Suprapubic skin (tissue), 4 donors: ENCODE measurements around the gene GSG1. TPM values are rescaled to one million over a fixed set of nuclear protein-coding genes. Genes with fewer than 3 reads are reported as not detected.
A peak's percentile ranks its signal among the peaks of the same experiment; 100 is the strongest.

ENCODE experiments used
- DNase-seq, 2 donors: peaks; one replicate each; pipeline ENCODE4 v3.0.0-alpha.2; 2019; ENCODE audit warnings: low spot score in 2 of 2
- H3K27ac ChIP-seq: fragments of 200-600 bp; sonication (generic); one replicate; pipeline ENCODE4 v1.5.1; 2019
- H3K27me3 ChIP-seq: fragments of 200-600 bp; sonication (generic); one replicate; pipeline ENCODE4 v1.5.1; 2019
- H3K36me3 ChIP-seq: fragments of 200-600 bp; sonication (generic); one replicate; pipeline ENCODE4 v1.5.1; 2019
- H3K4me1 ChIP-seq: fragments of 200-600 bp; sonication (generic); one replicate; pipeline ENCODE4 v1.5.1; 2019
- H3K4me3 ChIP-seq: fragments of 200-600 bp; sonication (generic); one replicate; pipeline ENCODE4 v1.5.1; 2019; ENCODE audit warnings: mild to moderate bottlenecking
- H3K9me3 ChIP-seq: fragments of 200-600 bp; sonication (generic); one replicate; pipeline ENCODE4 v1.5.1; 2019
- EP300 ChIP-seq: sonication (generic); formaldehyde crosslinking; IDR thresholded peaks from one replicate; pipeline ENCODE4 v1.6.1; 2017; ENCODE audit warnings: antibody characterized with exemption
- POLR2A ChIP-seq, 2 donors: fragments of 450-650 bp; IDR thresholded peaks; one replicate each; pipeline ENCODE4 v1.6.1; 2017; ENCODE audit warnings: antibody characterized with exemption in 2 of 2, mild to moderate bottlenecking in 2 of 2, moderate library complexity in 2 of 2
- POLR2AphosphoS5 ChIP-seq, 3 donors: sonication (generic); formaldehyde crosslinking; IDR thresholded peaks; one replicate each; pipeline ENCODE4 v1.6.1; 2017; ENCODE audit warnings: antibody characterized with exemption in 3 of 3
- WGBS: methylation state at CpG from one replicate; pipeline ENCODE4 v1.1.5; 2018; 5-methylcytosine and 5-hydroxymethylcytosine counted together
- total RNA-seq, 4 donors: library from RNA; depleted of rRNA; stranded (reverse); fragments of >200 nt; gene quantifications; one replicate each; pipeline ENCODE4 v1.1.0, GENCODE V29; 2016
- TF ChIP-seq, protein P1 (sequence below), 2 donors: fragments of 200-600 bp in 1 of 2; fragments of 450-650 bp in 1 of 2; sonication (generic) in 1 of 2; IDR thresholded peaks; one replicate each; pipeline ENCODE4 v1.5.1; 2016 to 2019; ENCODE audit warnings: antibody characterized with exemption in 2 of 2, mild to moderate bottlenecking in 1 of 2, moderate library complexity in 1 of 2

Gene GSG1
- total RNA-seq, 4 donors from 2014 or later = not detected

DNA sequence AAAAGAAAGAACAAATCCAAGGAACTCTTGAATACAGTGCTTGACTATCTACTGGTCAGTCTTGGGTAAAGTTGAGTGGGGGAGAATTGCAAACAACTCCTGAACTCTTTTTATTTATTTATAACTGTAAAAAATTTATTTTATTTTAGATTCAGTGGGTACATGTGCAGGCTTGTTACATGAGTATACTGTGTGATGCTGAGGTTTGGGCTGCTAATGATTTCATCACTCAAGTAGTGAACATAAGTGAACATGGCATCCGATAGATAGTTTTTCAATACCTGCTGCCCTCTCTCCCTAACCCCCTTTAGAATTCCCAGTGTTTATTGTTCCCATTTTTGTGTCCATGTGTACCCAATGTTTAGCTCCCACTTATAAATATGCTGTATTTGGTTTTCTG lies 3.2 kb upstream of the GSG1 start:
- WGBS = 94% methylated on average over 1 of the region's 1 CpG
- Histone ChIP-seq H3K36me3 (no peaks in the 10 kb centered on the region), H3K4me1 (peaks cover 17% of the 10 kb centered on the region), H3K27ac (no peak overlapping the region), H3K27me3 (no peaks in the 10 kb centered on the region), H3K9me3 (no peaks in the 10 kb centered on the region), H3K4me3 (no peak overlapping the region)
- no peak for DNase-seq
- TF ChIP-seq POLR2A (IDR thresholded peaks at IDR 0.05) (no peak), EP300 (no peak), POLR2AphosphoS5 (IDR thresholded peaks at IDR 0.05) (no peak)
- TF ChIP-seq, protein P1, sequence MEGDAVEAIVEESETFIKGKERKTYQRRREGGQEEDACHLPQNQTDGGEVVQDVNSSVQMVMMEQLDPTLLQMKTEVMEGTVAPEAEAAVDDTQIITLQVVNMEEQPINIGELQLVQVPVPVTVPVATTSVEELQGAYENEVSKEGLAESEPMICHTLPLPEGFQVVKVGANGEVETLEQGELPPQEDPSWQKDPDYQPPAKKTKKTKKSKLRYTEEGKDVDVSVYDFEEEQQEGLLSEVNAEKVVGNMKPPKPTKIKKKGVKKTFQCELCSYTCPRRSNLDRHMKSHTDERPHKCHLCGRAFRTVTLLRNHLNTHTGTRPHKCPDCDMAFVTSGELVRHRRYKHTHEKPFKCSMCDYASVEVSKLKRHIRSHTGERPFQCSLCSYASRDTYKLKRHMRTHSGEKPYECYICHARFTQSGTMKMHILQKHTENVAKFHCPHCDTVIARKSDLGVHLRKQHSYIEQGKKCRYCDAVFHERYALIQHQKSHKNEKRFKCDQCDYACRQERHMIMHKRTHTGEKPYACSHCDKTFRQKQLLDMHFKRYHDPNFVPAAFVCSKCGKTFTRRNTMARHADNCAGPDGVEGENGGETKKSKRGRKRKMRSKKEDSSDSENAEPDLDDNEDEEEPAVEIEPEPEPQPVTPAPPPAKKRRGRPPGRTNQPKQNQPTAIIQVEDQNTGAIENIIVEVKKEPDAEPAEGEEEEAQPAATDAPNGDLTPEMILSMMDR (IDR thresholded peaks at IDR 0.05) = no peak

DNA sequence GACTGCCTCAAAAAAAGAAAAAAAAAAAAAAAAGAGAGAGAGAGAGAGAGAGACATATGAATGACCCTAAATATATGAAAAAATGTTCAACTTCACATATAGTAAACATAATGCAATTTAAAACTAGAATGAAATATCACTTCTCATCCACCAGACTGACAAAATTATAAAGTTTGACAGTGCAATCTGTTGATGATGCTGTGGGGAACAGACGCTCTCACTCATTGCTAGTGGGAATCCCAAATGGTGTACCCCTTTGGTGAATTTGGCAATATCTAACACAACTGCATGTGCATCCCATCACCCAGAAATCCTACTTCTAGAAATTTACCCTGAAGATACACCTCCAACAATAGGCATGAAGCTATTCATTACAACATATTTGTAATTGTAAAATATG lies 2.3 kb upstream of the GSG1 start:
- H3K4me1 ChIP-seq = peaks cover 24% of the 10 kb centered on the region
- TF ChIP-seq POLR2AphosphoS5 (IDR thresholded peaks at IDR 0.05) = no peak
- TF ChIP-seq EP300 = no peak
- TF ChIP-seq POLR2A (IDR thresholded peaks at IDR 0.05) = no peak
- TF ChIP-seq, protein P1 (IDR thresholded peaks at IDR 0.05) = no peak
- no peaks in the 10 kb centered on the region for H3K27me3 ChIP-seq
- WGBS = 93% methylated on average over 1 of the region's 1 CpG
- no peak overlapping the region for H3K4me3 ChIP-seq
- no peak overlapping the region for H3K27ac ChIP-seq
- H3K9me3 ChIP-seq = no peaks in the 10 kb centered on the region
- DNase-seq = no peak
- H3K36me3 ChIP-seq = no peaks in the 10 kb centered on the region

DNA sequence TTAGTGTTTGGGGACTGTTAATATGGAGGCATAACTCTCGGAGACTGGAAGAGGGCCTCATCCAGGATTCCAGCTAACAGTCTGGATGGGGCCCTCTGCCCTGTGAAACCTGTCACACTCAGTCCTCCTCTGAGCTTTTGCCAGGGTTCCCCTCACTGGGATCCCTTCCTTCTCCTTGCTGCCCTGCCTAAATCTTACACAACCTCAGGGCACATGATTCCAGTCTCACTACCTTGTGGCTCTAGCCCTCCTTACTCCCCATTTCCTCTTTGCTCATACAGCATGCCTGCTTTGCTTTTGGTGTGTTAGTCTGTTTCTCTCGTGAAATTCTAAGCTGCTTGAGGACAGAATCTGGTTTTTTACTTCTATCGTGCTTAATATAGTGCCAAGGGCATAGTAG lies 942 bp upstream of the GSG1 start:
- Histone ChIP-seq H3K9me3 (no peaks in the 10 kb centered on the region), H3K4me3 (no peak overlapping the region), H3K36me3 (no peaks in the 10 kb centered on the region), H3K27me3 (no peaks in the 10 kb centered on the region), H3K4me1 (peaks cover 38% of the 10 kb centered on the region), H3K27ac (no peak overlapping the region)
- DNase-seq = no peak
- TF ChIP-seq, protein P1 (IDR thresholded peaks at IDR 0.05) = no peak
- no peak for TF ChIP-seq POLR2A (IDR thresholded peaks at IDR 0.05)
- TF ChIP-seq EP300 = no peak
- TF ChIP-seq POLR2AphosphoS5 (IDR thresholded peaks at IDR 0.05) = no peak
- WGBS = 89% methylated on average over 3 of the region's 3 CpGs

DNA sequence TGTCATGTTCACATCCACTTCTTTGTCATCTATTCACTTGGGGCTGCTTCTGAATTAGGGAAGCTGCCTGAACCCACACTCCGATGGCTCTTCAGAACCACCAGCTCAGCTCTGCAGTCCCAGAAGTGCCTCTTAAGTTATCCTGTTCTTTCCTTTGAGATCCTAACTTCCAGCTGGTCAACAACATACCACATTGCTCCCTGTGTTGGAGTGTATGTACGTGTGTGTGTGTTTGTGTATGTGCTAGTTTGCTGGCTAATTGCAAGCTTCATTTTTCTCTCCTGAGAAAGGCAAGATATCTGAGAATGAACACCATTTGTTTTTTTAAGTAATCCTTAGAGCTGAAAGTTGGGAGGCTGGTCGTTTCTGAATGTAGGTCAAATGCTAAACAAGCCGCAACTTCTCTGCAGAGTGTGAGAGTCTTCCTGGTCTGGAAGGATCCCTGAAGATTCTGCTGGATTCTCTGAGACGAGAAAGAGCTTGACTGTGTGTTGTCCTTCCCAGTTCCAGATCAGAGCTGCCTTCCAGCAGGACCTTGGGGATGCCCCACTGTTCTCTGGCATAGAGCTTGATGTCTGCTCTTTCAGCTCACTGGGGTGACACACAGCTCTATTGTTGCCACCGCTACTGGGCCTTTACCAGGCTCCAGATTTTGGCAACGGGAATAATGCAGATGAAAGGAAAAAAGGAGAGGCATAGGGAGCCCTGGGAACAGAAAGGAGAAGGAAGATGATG lies 839 bp downstream of the GSG1 start:
- TF ChIP-seq, protein P1 (IDR thresholded peaks at IDR 0.05) = no peak
- no peak for TF ChIP-seq POLR2AphosphoS5 (IDR thresholded peaks at IDR 0.05)
- TF ChIP-seq POLR2A (IDR thresholded peaks at IDR 0.05) = no peak
- H3K27ac ChIP-seq = peak overlapping the region; percentile 95
- no peaks in the 10 kb centered on the region for H3K36me3 ChIP-seq
- DNase-seq = no peak
- H3K9me3 ChIP-seq = no peaks in the 10 kb centered on the region
- peaks cover 54% of the 10 kb centered on the region for H3K4me1 ChIP-seq
- WGBS = 24% methylated on average over 7 of the region's 7 CpGs
- no peaks in the 10 kb centered on the region for H3K27me3 ChIP-seq
- H3K4me3 ChIP-seq = no peak overlapping the region

DNA sequence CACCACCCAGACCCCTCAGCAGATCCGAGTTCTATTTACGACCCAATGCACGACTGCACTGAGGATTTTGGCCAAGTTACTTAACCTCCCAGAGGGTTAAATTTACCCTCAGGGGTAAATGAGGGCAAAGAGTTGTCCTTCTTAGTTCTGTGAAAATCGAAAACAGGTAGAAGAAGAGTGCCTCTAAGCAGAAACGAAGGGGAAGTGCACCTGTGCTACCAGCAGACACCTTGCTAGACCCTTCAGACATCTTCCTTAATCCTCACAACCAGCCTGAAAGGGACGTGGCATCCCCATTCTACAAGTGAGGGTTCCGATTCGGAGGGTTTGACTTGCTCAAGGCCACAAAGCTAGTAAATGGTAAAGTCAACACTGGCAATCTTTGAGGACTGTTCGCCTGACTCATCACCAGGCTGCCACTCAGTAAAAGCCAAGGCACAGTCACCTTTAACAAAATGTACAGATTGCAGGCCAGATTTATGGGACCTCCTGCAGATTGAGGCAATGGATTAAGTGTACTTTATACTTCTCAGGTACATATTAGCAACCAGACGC lies 1.6 kb downstream of the GSG1 start:
- peak overlapping the region; percentile 95 for H3K27ac ChIP-seq
- H3K36me3 ChIP-seq = no peaks in the 10 kb centered on the region
- TF ChIP-seq POLR2AphosphoS5 (IDR thresholded peaks at IDR 0.05) = no peak
- TF ChIP-seq POLR2A (IDR thresholded peaks at IDR 0.05) = no peak
- TF ChIP-seq, protein P1 (IDR thresholded peaks at IDR 0.05) = no peak
- TF ChIP-seq EP300 = no peak
- 41% methylated on average over 10 of the region's 10 CpGs for WGBS
- DNase-seq = no peak
- H3K27me3 ChIP-seq = no peaks in the 10 kb centered on the region
- H3K9me3 ChIP-seq = no peaks in the 10 kb centered on the region
- H3K4me3 ChIP-seq = peak overlapping the region; percentile 58
- peaks cover 61% of the 10 kb centered on the region for H3K4me1 ChIP-seq
